ENCODE data around the gene ENPP3. TPM values are rescaled to one million over a fixed set of nuclear protein-coding genes. Genes with fewer than 3 reads are reported as not detected.

ENPP3 gene
- total RNA-seq, 1 donor from 2014 or later, result under 0.01 TPM

DNA sequence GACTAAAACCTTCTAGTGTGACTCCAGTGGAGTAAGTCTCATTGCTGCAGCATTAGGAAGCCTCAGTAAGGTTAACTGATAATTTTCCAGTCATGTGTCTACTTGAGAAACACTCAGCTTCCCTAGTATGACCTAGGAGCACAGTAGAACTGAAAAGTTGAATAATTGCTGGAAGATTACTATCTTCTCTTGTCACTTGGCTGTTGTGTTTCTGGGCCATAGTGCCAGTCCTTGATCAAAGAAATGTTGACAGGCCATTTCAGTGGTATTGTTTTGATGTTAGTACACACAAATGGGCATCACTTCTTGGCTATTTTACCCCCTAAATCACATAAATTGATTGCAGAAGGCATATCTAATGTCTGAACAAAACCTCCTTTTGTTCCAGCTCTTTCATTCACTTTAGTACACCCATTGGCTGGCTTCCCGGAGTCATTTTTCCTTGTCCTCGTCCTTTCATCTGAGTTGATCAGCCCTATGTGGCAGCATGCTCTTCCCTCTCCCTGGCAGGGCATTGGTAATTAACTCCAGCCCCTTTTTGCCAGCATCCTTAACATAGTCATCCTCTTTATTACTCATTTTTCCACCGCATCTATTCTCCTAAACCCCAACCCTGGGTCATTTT is 6.0 kb downstream of the ENPP3 start:
- no peak for DNase-seq (ENCODE audit: low read depth, low spot score)

DNA sequence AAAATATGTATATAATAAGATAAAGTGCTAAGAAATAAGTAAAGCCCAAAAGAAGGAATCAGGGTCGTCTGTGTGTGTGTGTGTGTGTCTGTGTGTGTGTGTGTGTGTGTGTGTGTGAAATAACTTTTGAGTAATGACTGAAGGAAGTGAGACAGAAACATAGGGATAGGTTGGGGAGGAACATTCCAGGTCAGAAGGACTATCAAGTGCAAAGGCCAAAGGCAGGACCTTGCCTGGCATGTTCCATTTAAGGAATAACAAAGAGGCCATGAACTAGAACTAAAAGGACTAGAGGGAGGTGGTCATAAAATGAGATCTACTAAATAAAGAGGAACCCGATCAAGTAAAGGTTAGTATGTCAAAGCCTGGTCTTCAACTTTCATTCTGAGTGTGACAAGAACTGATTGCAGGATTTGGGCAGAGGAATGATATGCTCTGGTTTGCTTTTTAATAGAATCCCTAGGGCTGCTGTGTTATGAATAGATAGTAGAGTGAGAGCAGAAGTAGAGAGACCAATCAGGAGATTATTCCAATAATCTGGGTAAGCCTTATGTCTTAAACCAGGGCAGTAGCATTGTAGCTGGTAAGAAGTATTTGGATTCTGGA is 6.9 kb downstream of the ENPP3 start:
- DNase-seq (ENCODE audit: low read depth, low spot score), result no peak

- DNase-seq (ENCODE audit: low read depth, low spot score), result no peak
Measured at GRCh38 chr6:131644921-131645320, 7.8 kb downstream of the ENPP3 start.

DNA sequence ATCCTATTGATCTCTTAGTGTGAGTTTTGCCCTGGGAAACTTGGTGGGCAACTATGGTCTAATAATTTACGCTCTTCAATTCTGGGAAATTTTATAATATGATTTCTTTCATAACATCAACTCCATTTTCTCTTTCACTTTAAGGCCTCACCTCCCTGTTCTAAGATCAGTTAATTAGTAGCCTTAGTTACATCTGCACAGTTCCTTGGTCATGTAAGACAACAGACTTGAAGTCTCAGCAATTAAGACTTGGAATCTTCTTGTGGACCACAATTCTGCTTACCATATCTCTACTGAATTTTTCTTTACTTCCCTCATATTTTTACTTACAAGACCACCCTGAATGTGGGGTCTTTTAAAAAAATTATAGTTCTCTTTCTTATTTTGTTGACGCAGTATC is 8.7 kb downstream of the ENPP3 start:
- DNase-seq (ENCODE audit: low read depth, low spot score), result no peak

GRCh38 chr6:131646249-131646670 is 9.2 kb downstream of the ENPP3 start:
- no peak for DNase-seq (ENCODE audit: low read depth, low spot score)

GRCh38 chr6:131651782-131652181 is 14.7 kb downstream of the ENPP3 start:
- DNase-seq (ENCODE audit: low read depth, low spot score), result no peak

DNA sequence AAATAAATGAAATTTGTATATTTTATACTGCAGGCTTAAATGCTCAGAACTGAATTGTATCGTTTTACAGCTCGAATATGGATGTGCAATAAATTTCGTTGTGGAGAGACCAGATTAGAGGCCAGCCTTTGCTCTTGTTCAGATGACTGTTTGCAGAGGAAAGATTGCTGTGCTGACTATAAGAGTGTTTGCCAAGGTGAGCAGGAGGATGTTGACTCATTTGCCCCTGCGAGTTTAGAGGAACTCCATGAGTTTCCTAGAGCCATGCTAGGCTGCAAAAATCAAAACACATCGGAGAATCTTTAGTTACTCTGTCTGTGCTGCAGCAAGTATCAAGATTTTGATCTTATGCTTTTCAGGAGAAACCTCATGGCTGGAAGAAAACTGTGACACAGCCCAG is 15.4 kb downstream of the ENPP3 start:
- no peak for DNase-seq (ENCODE audit: low read depth, low spot score)

GRCh38 chr6:131654326-131654725 is 17.2 kb downstream of the ENPP3 start:
- DNase-seq (ENCODE audit: low read depth, low spot score), result no peak

DNA sequence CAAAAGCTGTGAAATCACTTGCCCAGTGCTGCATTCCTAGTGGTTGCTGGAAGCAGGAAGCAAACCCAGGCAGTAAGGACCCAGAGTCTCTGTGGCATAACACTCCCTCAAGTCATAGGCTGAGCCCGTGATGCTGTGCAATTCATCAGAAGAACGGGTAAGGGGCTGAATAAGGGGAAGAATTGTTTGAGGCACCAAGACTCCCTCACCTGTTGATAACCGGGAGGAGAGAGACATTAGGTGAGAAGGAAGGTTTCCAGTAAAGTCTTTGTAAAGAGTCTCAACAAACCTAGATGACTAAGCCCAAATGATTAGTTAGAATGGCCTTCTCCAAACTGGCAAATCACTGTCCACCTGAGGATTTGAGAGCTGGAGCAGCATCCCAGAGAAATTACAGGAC is 18.3 kb downstream of the ENPP3 start:
- DNase-seq (ENCODE audit: low read depth, low spot score), result no peak

GRCh38 chr6:131655951-131656350 is 18.8 kb downstream of the ENPP3 start:
- DNase-seq (ENCODE audit: low read depth, low spot score), result no peak

- no peak for DNase-seq (ENCODE audit: low read depth, low spot score)
Measured at GRCh38 chr6:131656667-131657066, 19.6 kb downstream of the ENPP3 start.

DNA sequence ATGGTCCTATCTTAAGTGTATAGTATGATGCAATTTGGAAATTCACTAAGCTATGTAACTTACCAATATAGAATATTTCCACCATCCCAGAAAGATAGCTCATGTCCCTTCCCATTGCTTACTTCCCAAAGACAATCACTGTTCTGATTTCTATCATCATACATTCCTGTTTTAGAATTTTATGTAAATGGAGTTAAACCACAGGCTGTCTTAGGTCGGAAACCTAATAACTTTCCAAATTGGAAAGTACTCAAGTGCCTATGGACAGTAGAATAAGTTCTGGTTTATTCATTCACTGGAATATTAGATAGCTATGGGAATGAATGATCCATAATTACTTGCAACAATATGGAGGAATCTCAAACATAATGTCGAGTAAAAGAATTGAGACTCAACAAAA is 20.1 kb downstream of the ENPP3 start:
- DNase-seq (ENCODE audit: low read depth, low spot score), result no peak

DNA sequence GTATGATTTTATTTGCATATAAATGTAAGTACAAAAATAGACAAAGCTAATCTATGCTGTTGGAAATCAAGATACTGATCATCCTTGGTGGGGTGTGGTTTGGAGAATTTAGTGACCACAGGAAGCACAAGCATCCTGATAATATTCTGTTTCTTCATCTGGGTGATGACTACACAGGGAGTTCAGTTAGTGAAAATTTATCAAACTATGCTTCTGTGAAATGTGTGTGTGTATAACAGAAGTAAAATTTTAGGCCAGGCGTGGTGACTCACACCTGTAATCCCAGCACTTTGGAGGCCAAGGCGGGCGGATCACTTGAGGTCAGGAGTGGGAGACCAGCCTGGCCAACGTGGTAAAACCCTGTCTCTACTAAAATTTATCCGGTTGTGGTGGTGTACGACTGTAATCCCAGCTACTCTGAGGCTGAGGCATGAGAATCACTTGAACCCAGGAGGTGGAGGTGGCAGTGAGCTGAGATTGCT is 20.6 kb downstream of the ENPP3 start:
- no peak for DNase-seq (ENCODE audit: low read depth, low spot score)

GRCh38 chr6:131658287-131658686 is 21.2 kb downstream of the ENPP3 start:
- no peak for DNase-seq (ENCODE audit: low read depth, low spot score)

DNA sequence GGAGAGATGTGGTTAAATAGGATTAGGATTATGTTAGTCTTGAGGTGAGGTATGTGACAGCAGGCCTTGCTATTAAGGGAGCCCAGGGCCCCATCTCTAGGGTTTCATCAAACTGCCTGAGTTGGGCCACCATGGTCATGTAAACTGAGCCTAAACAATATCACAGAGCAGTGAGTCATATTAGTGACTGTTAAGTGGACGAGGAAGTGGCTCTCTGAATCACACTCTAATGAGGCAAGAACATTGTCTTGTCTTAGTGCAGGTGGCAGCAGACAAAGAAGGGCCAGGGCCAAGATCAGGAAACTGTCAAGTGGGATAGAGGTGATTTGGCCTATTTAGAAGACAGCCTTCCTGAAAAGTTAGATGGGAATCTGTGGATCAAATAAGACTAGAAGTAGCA is 23.1 kb downstream of the ENPP3 start:
- peak; percentile 20 for DNase-seq (ENCODE audit: low read depth, low spot score)

GRCh38 chr6:131663578-131664165 is 26.6 kb downstream of the ENPP3 start:
- DNase-seq (ENCODE audit: low read depth, low spot score), result no peak

GRCh38 chr6:131669891-131670290 is 32.8 kb downstream of the ENPP3 start:
- peak; percentile 61 for DNase-seq (ENCODE audit: low read depth, low spot score)

- no peak for DNase-seq (ENCODE audit: low read depth, low spot score)
Measured at GRCh38 chr6:131673184-131673583, 36.1 kb downstream of the ENPP3 start.

GRCh38 chr6:131678442-131678841 is 41.3 kb downstream of the ENPP3 start:
- DNase-seq (ENCODE audit: low read depth, low spot score), result no peak

DNA sequence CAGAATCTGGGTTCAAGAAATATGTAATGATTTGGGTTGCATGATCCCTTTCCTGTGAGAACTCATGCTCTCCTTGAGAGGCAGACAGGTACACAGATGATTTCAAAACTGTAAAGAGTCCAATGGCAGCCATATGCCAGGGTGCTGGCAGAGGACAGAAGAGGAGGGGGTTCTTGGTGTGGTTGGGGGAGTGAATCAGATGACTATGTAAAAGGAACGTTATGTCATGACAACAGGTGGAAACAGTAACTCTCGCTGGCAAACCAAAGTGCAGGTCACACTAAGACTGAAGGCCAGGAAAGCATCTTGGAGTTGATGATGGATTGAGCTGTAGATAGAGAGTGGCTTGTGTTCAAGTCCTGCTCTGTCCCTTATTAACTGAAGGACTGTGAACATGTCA is 43.8 kb downstream of the ENPP3 start:
- DNase-seq (ENCODE audit: low read depth, low spot score), result no peak

DNA sequence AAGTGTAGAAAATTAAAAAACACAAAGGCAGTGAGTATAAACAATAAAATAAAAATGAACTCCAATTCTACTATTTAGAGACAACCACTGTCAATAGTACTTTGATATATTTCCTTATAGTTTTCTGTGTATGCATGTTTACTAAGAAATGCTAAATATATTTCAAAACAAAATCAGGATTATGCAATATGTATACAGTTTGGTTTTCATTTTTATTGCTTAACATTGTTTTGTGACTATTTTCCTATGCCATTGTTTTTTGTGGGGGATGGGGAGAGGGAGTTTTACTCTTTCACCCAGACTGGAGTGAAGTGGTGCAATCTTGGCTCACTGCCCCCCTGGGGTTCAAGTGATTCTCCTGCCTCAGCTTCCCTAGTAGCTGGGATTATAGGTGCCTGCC is 44.5 kb downstream of the ENPP3 start:
- no peak for DNase-seq (ENCODE audit: low read depth, low spot score)

- DNase-seq (ENCODE audit: low read depth, low spot score), result no peak
Measured at GRCh38 chr6:131682442-131682841, 45.3 kb downstream of the ENPP3 start.

- no peak for DNase-seq (ENCODE audit: low read depth, low spot score)
Measured at GRCh38 chr6:131683479-131683878, 46.4 kb downstream of the ENPP3 start.

Measured in pulmonary artery endothelial cell (primary cell).